Stimulated activated CD4-positive, alpha-beta T cell treated with anti-CD3 and anti-CD28 coated beads, Interleukin-2, amount 100 ng/mL, for 24 hours (primary cell): Measurements from ENCODE around the gene INSL3.
"Not testable (repeated sequence)": the region's sequence is repeated elsewhere in the genome, so short reads cannot be mapped to it uniquely, and the experiment has no call there.

Experiments used
- DNase-seq, 2 donors: peaks; one replicate each; pipeline ENCODE4 v3.0.0-alpha.2; 2020

Gene INSL3

DNA sequence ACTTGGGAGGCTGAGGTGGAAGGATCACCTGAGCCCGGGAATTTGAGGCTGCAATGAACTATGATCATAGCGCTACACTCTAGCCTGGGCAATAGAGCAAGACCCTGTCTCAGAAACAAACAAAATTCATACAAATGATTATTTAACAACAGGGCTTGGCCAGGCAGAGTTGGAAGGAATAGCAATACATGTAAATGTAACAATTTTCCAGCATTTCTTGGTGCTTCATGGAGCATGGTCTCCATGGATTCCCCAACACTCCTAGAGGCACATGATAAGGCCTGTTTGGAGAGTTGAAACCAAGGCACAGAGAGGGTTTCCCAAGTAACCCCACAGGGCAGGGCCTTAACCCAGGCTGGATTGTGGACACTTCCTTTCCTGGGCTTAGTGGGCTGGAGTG, 10.2 kb downstream of the INSL3 start:
- no peak for DNase-seq

DNA sequence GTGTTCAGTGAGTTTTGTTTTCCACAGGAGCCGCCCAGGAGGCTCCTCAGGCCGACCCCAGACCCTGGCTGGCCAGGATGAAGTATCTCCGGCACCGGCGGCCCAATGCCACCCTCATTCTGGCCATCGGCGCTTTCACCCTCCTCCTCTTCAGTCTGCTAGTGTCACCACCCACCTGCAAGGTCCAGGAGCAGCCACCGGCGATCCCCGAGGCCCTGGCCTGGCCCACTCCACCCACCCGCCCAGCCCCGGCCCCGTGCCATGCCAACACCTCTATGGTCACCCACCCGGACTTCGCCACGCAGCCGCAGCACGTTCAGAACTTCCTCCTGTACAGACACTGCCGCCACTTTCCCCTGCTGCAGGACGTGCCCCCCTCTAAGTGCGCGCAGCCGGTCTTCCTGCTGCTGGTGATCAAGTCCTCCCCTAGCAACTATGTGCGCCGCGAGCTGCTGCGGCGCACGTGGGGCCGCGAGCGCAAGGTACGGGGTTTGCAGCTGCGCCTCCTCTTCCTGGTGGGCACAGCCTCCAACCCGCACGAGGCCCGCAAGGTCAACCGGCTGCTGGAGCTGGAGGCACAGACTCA, 13.5 kb downstream of the INSL3 start:
- no peak for DNase-seq

DNA sequence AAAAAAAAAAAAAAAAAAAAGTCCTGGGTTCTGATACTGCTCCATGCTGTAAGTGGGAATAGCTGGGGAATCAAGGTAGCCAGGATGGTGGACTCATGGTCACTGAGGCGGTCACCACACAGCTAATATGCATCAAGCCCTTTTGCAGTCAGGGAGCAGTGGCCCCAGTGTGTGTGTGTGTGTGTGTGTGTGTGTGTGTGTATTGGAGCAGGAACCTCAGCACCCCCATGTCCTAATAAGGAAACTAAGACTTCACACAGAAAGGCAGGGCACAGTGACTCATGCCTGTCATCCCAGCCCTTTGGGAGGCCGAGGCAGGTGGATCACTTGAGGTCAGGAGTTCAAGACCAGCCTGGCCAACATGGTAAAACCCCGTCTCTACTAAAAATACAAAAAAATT, 14.4 kb downstream of the INSL3 start:
- DNase-seq: no peak

DNA sequence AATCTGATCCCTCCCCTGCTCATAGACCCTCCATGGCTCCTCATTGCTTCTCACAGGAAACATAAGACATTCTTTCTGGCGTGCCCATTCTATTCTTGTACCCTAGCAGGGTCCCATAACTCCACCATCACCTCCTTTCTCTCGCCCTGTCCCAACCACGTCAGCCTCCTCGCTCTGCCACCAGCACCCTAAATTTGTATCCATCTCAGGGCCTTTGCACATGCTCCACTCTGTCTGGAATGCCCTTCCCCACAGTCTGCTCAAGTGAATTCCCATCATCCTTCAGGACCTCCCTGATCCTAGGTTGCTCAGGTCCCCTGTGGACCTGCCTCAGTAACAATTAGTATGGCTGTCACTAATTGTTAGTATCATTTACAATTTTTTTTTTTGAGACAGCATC, 15.9 kb downstream of the INSL3 start:
- DNase-seq: no peak

DNA sequence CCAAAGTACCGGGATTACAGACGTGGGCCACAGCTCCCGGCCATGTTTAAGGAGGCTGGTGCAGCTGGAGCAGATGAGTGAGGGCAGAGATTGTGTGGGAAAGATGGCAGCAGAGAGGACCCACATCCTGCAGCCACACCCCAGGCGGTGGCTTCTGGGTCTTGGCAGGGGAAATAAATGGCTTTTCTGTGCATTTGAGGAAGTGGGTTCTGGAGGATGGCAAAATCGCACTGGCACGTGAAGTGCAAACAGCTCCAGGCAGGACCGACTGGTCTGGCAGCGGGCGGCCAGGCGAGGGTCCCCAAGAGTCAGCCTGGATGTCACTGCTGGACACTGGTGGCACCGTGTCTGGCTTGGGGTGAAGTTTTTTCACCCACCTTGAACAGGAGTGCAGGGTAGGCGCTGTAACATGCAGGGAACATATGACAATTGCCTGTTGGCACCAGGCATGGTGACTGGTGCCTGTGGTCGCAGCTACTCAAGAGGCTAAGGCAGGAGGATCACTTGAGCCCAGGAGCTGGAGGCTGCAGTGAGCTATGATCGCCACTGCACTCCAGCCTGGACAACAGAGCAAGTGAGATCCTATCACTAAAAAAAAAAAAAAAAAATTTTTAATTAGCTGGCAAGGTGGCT, 17.9 kb downstream of the INSL3 start:
- no peak for DNase-seq

DNA sequence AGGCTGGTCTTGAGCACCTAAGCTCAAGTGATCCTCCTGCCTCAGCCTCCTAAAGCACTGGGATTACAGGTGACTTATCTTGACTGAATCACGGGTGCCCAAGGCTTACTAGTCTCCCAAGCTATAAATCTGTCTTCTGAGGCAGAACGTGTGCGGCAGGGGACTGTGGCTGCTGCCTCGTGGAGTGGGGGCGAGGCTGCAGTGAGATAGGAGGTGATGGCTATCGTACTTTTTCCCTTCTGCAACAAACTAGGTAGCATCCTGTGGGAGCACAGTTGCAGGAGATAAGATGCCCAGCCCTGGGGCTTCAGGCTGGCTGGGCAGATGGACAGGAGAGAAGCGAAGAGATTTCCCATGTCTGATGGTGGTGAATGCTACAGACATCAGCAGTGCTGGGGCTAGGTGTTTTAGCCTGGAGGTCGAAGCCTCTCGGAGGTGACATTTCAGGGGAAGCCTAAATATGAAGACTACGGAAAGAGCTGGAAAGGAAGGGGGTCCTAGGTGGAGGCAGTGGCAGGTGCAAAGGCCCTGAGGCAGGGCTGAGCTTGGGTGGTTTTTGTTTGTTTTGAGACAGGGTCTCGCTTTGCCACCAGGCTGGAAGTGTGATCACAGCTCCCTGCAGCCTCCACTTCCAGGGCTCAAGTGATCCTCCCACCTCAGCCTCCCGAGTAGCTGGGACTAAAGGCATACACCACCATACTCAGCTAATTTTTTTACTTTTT, 19.0 kb downstream of the INSL3 start:
- DNase-seq: no peak

DNA sequence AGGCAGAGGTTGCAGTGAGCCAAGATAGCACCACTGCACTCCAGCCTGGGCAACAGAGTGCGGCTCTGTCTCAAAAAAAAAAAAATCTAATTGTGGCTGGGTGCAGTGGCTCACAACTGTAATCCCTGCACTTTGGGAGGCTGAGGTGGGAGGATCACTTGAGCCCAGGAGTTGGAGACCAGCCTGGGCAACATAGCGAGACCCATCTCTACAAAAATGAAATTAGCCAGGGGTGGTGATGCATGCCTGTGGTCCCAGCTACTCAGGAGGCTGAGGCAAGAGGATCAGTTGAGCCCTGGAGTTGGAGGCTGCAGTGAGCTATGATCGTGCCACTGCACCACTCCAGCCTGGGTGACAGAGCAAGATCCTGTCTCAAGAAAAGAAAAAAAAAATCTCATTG, 22.7 kb downstream of the INSL3 start:
- DNase-seq: not testable (repeated sequence)

DNA sequence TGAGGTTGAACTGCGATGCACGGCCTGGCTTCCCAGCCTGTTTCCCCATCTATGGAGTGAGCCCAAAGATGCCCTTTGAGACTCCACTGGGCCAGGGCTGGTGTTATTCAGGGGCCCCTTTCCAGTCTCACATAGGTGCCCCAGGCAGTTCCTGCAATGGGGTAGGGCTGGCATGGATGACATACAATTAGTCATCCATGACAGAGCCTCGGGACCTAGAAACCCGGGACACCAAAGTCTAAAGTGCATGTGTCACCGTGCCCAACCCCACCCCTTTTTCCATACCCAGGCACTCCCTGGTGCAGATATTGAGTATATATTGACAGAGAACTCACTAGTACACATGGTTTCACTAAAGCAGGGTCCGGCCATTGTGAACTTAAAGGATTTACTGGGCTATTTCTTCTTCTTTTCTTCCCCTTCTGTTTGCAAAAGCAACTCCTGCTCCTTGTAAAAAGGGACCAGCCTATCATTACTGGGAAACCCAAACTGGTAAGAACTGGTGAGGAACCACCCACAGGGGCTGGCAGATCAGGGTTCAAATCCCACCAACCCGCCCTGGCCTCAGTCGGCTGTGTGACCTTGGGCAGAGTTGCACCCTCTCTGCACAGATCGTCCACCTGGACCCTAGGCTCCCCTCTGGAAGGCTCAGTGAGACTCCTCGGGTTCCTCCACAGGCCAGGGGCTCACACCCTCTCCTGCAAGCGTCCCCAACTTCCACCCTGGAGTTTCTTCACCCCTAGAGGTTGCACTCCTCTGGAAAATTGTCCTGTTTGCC, 23.7 kb downstream of the INSL3 start:
- DNase-seq: peak; percentile 64 to 72

DNA sequence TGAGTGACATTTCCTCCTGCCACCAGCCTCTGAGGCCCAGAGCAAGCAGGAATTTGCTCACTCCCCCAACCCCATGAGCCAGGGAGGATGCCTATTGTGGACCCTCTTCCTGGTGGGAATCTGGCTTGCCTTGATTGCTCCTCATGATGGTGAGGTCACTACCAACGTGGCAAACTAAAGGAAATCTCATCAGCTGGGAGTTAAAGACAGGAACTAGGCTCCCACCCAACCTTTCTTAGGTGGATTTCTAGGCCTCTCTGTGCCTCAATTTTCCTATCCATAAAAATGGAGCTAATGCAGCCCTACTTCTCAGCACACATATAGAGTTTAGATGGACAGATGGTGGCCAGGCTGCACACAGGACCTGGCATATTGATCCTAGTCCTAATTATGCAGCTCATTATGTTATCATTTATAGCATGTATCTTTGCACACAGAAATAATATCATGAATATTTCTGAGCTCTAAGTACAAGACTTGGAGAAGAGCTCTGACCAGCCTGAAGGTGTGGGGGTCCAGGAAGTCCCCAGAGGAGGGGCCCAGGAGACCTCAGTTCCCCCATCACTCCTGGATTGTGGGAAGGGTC, 24.4 kb downstream of the INSL3 start:
- no peak for DNase-seq

DNA sequence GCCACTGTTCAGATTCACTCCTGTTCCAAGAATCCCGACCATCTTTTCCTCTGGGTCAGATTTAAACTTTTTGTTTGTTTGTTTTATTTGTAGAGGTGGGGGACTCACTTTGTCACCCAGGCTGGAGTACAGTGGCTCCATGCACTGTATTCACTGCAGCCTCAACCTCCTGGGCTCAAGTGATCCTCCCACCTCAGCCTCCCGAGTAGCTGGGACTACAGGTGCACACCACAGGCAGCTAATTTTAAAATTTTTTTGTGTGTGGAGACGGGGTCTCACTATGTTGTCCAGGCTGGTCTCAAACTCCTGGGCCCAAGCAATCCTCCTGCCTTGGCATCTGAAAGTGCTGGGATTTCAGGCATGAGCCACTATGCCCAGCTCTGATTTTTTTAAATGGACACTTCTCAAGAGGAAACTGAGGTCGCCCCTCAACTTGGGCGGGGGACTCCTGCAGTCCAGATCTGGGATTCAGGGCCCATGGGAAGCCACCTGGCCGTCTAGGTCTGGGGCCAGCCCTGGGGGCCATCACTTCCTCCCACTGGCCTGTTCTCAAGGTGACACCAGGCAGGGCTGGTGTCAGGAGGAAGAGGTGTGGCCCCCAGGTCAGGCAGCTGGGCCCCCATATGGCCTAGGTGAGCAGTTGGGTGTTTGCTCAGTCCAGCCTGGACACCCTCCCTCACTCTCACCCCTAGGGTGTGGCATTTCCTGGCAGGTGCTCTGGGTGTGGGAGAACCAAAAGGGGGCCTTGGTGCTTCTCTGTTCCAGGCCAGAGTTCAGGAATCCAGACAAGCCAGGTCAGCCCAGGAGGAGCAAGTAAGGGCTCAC, 25.1 kb downstream of the INSL3 start:
- DNase-seq: no peak

DNA sequence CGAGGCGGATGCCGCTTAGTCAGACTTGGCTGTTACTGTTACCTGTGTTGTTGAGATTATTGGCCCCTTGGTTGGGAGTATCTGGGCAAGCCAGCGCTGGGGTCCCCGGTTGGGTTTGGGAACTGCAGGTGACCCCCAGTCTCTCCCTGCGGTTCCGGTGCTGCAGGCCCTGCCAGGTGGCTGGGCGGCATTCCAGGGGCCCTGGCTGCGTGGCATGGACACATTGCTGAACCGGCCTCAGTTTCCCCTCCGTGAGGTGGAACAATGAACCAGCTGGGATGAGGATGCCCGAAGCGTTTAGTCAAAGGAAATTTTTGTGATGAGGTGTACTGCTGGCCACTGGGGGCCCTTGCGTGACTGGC, 25.8 kb downstream of the INSL3 start:
- DNase-seq: no peak

DNA sequence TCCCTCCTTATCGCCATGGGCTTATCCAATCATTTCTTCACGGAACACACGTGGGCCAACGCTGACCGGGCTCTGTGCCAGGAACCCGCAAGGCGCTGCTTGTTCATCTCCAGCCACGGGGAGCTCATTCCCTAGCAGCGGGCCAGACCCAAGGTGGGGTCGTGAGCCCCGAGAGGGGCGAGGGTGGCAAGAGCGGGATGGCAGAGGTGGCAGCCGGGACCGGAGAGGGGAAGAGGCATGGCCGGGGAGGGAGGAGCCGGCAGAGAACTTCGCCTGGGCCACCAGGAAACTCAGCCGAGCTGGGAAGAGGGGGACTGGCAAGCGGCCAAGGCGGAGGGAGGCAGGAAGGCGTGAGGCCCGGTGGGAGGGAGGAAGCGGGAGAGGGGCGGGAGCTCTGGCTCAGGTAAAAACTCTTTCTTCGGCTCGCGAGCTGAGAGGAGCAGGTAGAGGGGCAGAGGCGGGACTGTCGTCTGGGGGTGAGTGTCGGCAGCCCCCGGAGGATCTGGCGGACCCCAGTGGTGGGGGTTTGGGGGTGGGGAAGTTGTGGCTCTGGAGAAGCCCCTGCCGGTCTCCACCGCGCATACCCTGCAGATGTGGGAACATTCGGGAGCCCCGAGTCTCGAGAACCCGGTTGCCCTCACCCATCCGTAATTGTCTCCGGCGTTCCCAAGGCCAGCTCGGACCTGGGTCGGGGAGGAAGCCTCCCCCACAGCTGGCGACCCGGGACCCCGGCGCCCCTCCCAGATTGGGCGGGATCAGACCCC, 26.4 kb downstream of the INSL3 start, which contains the start of gene B3GNT3:
Gene B3GNT3, plus strand, starts transcription at position 408 of the 764 bp plus-strand sequence. CDS start 12,670 bp downstream, outside the sequence.
- DNase-seq: peak; percentile 34 to 38

DNA sequence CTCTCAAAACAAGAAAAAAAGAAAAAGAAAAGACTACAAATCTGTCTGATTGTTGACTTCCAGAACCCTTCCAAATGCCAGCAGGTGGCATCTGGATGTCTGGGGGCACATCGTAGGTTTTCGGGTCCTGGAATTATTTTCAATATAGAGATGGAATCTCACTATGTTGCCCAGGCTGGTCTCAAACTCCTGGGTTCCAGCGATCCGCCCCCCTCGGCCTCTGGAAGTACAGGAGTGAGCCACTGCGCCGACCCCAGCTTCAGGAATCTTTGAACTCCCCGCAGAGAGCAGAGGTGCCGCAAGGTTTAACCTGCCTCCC, 26.9 kb downstream of the INSL3 start:
- no peak for DNase-seq

DNA sequence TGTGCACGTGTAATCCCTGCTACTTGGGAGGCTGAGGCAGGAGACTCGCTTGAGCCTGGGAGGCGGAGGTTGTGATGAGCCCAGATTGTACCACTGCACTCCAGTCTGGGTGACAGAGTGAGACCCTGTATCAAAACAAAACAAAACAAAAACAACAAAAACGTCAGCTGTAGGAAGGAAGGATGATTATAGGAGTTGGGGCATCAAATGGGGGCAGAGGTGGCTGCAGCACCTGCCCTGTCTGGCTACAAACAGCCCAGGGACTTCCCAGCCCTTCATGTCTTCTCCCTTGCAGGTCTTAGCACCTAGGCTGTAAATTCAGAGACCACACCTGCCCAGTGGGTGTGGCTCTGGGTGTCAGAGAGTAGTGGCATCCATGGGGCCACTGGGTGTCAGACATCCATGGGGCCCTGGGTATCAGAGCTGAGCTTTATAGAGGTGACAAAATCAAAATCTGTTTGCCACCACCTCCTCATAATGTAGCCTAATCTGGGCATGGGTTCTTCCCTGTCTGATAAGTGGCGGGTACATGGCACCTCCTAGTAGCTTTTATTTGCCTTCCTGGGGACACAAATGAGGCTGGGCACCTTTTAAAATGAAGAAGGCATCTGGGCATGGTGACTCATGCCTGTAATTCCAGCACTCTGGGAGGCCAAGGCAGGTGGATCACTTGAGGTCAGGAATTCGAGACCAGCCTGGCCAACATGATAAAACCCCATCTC, 31.1 kb downstream of the INSL3 start:
- DNase-seq: no peak

DNA sequence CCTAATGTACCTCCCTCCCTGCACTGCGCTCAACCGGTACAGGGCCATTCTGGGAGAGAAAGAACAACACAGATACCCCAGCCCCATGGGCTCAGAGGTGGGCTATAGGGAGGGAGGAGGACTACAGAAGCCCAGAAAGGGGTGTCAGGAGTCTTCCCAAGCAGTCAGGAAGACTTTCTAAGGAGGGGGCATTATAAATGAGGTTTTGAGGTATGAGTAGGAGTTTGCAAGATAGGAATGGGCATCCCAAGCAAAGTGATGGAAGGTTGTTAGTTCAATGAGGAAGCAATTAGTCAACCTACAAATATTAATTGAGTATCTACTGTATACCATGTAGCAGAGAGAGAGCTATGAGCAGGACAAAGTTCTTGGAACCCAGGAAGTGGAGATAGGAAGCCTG, 32.7 kb downstream of the INSL3 start:
- DNase-seq: no peak

DNA sequence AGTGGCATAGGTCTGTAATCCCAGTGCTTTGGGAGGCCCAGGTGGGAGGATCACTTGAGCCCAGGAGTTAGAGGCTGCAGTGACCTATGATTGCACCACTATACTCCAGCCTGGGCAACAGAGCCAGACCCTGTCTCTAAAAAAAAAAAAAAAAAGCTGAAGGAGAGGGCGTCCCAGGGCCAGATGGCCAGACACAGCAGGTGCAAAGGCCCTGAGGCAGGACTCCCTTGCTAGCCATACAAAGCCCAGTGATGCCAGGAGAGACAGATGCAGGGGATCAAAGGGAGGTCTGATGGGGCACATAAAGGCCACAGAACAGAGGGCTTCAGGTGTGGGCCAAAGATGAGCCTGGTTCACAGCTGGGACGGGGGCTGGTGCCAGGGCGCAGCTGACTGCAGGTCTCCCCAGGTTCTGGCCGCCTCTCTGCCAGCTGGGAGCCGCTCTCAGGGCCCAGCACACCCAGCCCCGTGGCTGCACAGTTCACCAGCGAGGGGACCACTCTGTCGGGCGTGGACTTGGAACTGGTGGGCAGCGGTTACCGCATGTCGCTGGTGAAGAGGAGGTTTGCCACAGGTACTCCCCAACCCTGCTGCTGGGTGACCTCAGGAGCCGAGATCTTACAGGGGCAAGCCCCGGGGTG, 33.9 kb downstream of the INSL3 start:
- DNase-seq: no peak

DNA sequence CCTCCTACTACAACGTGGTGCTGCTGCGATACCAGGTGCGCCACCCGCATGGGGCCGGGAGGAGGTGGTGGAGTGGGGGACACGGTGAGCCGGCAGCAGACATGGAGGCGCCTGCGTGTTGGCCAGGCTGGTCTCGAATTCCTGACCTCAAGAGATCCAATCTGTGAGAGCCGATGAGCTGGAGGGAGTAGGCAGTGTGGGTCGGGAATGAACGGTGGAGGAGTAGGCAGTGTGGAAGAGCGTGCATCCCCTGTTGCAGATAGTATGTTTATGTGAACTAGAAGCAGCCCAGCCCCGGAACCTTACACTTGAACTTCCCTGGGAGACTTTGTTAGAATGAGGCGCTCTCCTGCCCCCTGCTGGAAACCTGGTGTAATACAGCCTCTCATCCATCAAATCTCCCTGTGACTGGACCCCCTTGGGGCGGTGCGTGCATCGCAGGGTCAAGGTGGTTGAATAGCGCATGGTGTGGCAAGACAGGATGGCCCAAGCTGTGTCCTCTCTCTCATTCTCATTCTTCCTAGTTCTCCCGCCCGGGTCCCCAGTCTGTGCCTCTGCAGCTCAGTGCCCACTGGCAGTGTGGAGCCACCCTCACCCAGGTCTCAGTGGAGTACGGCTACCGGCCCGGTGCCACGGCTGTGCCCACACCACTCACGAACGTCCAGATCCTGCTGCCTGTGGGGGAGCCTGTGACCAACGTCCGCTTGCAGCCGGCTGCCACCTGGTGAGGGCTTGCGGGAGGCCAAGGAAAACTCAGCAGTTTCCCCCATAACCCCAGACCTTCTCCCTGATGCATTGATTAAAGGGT, 36.9 kb downstream of the INSL3 start:
- peak; percentile 82 to 84 for DNase-seq

DNA sequence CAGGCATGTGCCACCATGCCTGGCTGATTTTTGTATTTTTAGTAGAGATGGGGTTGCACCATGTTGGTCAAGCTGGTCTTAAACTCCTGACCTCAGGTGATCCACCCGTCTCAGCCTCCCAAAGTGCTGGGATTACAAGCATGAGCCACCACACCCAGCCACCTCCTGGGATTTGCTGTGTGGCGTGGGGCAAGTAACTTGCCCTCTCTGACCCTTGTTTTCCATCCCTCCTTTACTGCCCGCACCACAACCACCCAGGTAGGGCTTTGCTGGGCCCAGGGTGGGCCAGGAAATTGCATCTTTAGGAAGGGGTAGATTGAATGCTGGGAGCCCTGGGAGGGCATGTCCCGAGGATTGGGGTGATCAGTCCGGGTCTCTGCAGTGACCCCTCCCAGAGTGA, 37.6 kb downstream of the INSL3 start:
- DNase-seq: not testable (repeated sequence)

DNA sequence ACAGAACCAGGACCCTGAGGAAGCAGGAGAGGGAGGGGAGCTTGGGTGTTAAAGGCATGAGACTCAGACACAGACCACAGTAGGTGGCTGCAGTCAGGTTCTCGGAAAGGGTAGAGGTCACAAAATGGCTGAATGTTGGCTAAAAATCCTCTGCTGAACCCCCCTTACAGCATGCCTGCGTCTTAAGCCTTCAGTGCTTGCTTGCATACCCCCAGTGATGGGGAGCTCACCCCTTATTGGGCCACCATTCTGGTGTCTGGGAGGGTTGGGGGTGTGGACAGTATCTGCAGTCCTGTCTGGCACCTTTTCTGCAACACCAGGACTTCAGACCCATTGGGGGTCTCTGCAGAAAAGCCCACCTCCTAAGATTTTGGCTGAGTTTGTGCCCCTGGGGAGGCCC, 40.5 kb downstream of the INSL3 start:
- DNase-seq: no peak
